Gastroesophageal sphincter (tissue), 4 donors: ENCODE results near the gene ITPKB. TPM values are rescaled to one million over a fixed set of nuclear protein-coding genes. Genes with fewer than 3 reads are reported as not detected.

ENCODE experiments used
- ATAC-seq: fragments of 150-250 bp; one replicate; pipeline ENCODE4 v1.9.1; 2016; ENCODE audit warnings: mild to moderate bottlenecking, moderate library complexity
- H3K27ac ChIP-seq, 4 donors: fragments of 200-600 bp; sonication (generic) in 3 of 4; 1 replicate in 3 of 4; 2 replicates in 1 of 4; pipeline ENCODE4 v1.5.1; 2016 to 2019
- H3K27me3 ChIP-seq: fragments of 200-600 bp; sonication (generic); one replicate; pipeline ENCODE4 v1.5.1; 2019
- H3K36me3 ChIP-seq, 2 donors: fragments of 200-600 bp; sonication (generic); one replicate each; pipeline ENCODE4 v1.5.1; 2019; ENCODE audit warnings: control low read depth in 1 of 2
- H3K4me1 ChIP-seq, 3 donors: fragments of 200-600 bp; sonication (generic); 1 replicate in 2 of 3; 2 replicates in 1 of 3; pipeline ENCODE4 v1.5.1; 2016 to 2019; ENCODE audit warnings: control low read depth in 2 of 3
- H3K4me3 ChIP-seq, 2 donors: fragments of 200-600 bp; sonication (generic); one replicate each; pipeline ENCODE4 v1.5.1; 2019; ENCODE audit warnings: mild to moderate bottlenecking in 1 of 2, moderate library complexity in 1 of 2
- H3K9me3 ChIP-seq, 3 donors: fragments of 200-600 bp; sonication (generic); one replicate each; pipeline ENCODE4 v1.5.1; 2017 to 2019; ENCODE audit warnings: control low read depth in 2 of 3
- EP300 ChIP-seq: sonication (generic); formaldehyde crosslinking; IDR thresholded peaks from one replicate; pipeline ENCODE4 v1.6.1; 2017; ENCODE audit warnings: antibody characterized with exemption, mild to moderate bottlenecking
- POLR2A ChIP-seq, 2 donors: fragments of 450-650 bp; IDR thresholded peaks; one replicate each; pipeline ENCODE4 v1.6.1; 2017; ENCODE audit warnings: antibody characterized with exemption in 2 of 2, mild to moderate bottlenecking in 2 of 2, moderate library complexity in 1 of 2
- POLR2AphosphoS5 ChIP-seq: sonication (generic); formaldehyde crosslinking; IDR thresholded peaks from one replicate; pipeline ENCODE4 v1.6.1; 2017; ENCODE audit warnings: antibody characterized with exemption
- whole genome bisulfite sequencing, 2 donors: methylation state at CpG; one replicate each; pipeline ENCODE4 v1.1.5; 2018; ENCODE audit warnings: low coverage in 1 of 2; 5-methylcytosine and 5-hydroxymethylcytosine counted together
- total RNA-seq, 4 donors: library from RNA; depleted of rRNA; stranded (reverse); fragments of >200 nt; gene quantifications; one replicate each; pipeline ENCODE4 v1.1.0, GENCODE V29; 2016
- TF ChIP-seq, protein P1 (sequence below), 4 experiments: fragments of 200-600 bp in 2 of 4; fragments of 450-650 bp in 2 of 4; sonication (generic) in 1 of 4; IDR thresholded peaks; one replicate each; pipeline ENCODE4 v1.5.1; 2017 to 2019; ENCODE audit warnings: antibody characterized with exemption in 4 of 4, mild to moderate bottlenecking in 2 of 4, moderate library complexity in 2 of 4

The ITPKB gene
- total RNA-seq, 4 donors from 2014 or later, result 75.0 to 184 (median 94.2) TPM

DNA sequence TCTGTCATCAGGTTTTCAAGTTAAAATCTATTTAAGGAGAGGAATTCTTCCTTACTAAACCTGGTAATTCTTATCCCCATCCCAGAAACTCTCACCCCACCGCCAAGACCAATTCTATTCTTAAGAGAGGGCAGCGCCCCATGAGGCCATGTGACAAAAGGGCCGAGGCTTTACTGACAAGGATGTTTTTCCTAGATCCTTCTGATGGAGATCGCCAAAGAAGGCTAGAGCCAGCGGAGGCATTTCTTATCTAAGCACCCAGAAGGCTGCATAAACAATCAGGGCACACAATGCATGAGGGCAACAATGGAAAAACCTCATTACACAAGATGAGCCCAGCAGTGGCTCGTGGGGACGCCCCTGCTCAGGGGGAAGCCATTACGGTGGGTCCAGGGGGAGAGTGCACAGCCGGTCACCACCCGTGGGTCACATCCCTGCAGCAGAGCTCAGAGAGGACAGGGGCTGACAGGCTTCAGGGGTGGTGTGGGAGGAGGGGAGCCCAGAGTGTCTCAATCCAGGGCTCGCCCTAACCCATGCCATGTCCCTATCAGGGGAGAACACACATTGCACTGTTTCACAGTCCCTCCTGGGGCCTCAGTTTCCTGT lies 88.7 kb downstream of the ITPKB start:
- ATAC-seq, result peak; percentile 21
- TF ChIP-seq POLR2AphosphoS5, result peak; percentile 9
- no peak for TF ChIP-seq EP300
- TF ChIP-seq POLR2A (IDR thresholded peaks at IDR 0.05), result no peak
- TF ChIP-seq, protein P1, sequence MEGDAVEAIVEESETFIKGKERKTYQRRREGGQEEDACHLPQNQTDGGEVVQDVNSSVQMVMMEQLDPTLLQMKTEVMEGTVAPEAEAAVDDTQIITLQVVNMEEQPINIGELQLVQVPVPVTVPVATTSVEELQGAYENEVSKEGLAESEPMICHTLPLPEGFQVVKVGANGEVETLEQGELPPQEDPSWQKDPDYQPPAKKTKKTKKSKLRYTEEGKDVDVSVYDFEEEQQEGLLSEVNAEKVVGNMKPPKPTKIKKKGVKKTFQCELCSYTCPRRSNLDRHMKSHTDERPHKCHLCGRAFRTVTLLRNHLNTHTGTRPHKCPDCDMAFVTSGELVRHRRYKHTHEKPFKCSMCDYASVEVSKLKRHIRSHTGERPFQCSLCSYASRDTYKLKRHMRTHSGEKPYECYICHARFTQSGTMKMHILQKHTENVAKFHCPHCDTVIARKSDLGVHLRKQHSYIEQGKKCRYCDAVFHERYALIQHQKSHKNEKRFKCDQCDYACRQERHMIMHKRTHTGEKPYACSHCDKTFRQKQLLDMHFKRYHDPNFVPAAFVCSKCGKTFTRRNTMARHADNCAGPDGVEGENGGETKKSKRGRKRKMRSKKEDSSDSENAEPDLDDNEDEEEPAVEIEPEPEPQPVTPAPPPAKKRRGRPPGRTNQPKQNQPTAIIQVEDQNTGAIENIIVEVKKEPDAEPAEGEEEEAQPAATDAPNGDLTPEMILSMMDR (IDR thresholded peaks at IDR 0.05), result peak in 2 of 4 experiments; percentile 34 to 49
- 22 to 50% methylated on average over 4 to 5 of the region's 11 CpGs for WGBS, 2 donors
- Histone ChIP-seq H3K27ac (no peak overlapping the region), H3K9me3 (no peaks in the 10 kb centered on the region), H3K36me3 (peaks cover 0 to 35% of the 10 kb centered on the region in 2 donors), H3K4me3 (no peak overlapping the region), H3K4me1 (peaks cover 0 to 45% (median under 1%) of the 10 kb centered on the region in 3 donors), H3K27me3 (no peaks in the 10 kb centered on the region)

GRCh38 chr1:226649780-226650179 lies 89.3 kb downstream of the ITPKB start:
- H3K27ac ChIP-seq, result no peak overlapping the region

GRCh38 chr1:226649244-226649643 lies 89.8 kb downstream of the ITPKB start:
- ATAC-seq, result no peak
- peaks cover 0 to 46% of the 10 kb centered on the region in 2 donors for H3K36me3 ChIP-seq
- H3K4me1 ChIP-seq, result peaks cover 0 to 45% (median 2%) of the 10 kb centered on the region in 3 donors
- H3K27ac ChIP-seq, result peak overlapping the region in 2 of 4 donors; percentile 84 to 87
- WGBS, 2 donors, result 66 to 72% methylated on average over 7 to 8 of the region's 8 CpGs
- TF ChIP-seq, protein P1 (IDR thresholded peaks at IDR 0.05), result no peak
- no peak for TF ChIP-seq EP300
- no peak for TF ChIP-seq POLR2AphosphoS5
- no peak for TF ChIP-seq POLR2A (IDR thresholded peaks at IDR 0.05)
- H3K27me3 ChIP-seq, result no peaks in the 10 kb centered on the region
- H3K9me3 ChIP-seq, result no peaks in the 10 kb centered on the region
- no peak overlapping the region for H3K4me3 ChIP-seq

More at GRCh38 chr1:226649780-226650179, 89.3 kb downstream of the ITPKB start:
- ATAC-seq, result no peak
- H3K36me3 ChIP-seq, result peaks cover 0 to 40% of the 10 kb centered on the region in 2 donors
- H3K4me3 ChIP-seq, result no peak overlapping the region
- no peaks in the 10 kb centered on the region for H3K27me3 ChIP-seq
- TF ChIP-seq POLR2A (IDR thresholded peaks at IDR 0.05) (no peak), POLR2AphosphoS5 (no peak), EP300 (no peak)
- TF ChIP-seq, protein P1 (IDR thresholded peaks at IDR 0.05), result peak in 1 of 4 experiments; percentile 47
- H3K4me1 ChIP-seq, result peaks cover 0 to 45% (median 2%) of the 10 kb centered on the region in 3 donors
- WGBS, 2 donors, result 32 to 44% methylated on average over 5 to 6 of the region's 7 CpGs
- no peaks in the 10 kb centered on the region for H3K9me3 ChIP-seq

GRCh38 chr1:226648421-226648820 lies 90.7 kb downstream of the ITPKB start:
- no peak for ATAC-seq
- peaks cover 0 to 53% of the 10 kb centered on the region in 2 donors for H3K36me3 ChIP-seq
- H3K9me3 ChIP-seq, result no peaks in the 10 kb centered on the region
- H3K4me1 ChIP-seq, result peaks cover 0 to 45% (median 2%) of the 10 kb centered on the region in 3 donors
- 78 to 82% methylated on average over 2 to 3 of the region's 6 CpGs for WGBS, 2 donors
- H3K4me3 ChIP-seq, result no peak overlapping the region
- peak overlapping the region in 2 of 4 donors; percentile 84 to 87 for H3K27ac ChIP-seq
- H3K27me3 ChIP-seq, result no peaks in the 10 kb centered on the region
- TF ChIP-seq, protein P1 (IDR thresholded peaks at IDR 0.05), result no peak
- TF ChIP-seq POLR2A (IDR thresholded peaks at IDR 0.05) (no peak), EP300 (no peak), POLR2AphosphoS5 (no peak)

- Histone ChIP-seq H3K27ac (peak overlapping the region in 2 of 4 donors; percentile 84 to 87), H3K4me3 (no peak overlapping the region), H3K9me3 (no peaks in the 10 kb centered on the region), H3K27me3 (no peaks in the 10 kb centered on the region), H3K4me1 (peaks cover 0 to 49% (median 2%) of the 10 kb centered on the region in 3 donors), H3K36me3 (peaks cover 0 to 53% of the 10 kb centered on the region in 2 donors)
- no peak for ATAC-seq
- TF ChIP-seq POLR2AphosphoS5 (no peak), POLR2A (IDR thresholded peaks at IDR 0.05) (no peak), EP300 (no peak)
- TF ChIP-seq, protein P1 (IDR thresholded peaks at IDR 0.05), result no peak
- WGBS, 2 donors, result no CpG with 5 or more reads among the region's 8 CpGs
Observed at GRCh38 chr1:226647719-226648118, 91.4 kb downstream of the ITPKB start.
